KMS-11 (cell line): ENCODE measurements around the gene ST6GALNAC5.

Source experiments
- H2AFZ ChIP-seq: fragments of 200-600 bp; sonication (generic); 2 replicates; pipeline ENCODE4 v1.6.1; 2016; ENCODE audit warnings: antibody characterized with exemption, mixed run types, low read depth
- H3K27ac ChIP-seq: fragments of 200-600 bp; sonication (generic); 2 replicates; pipeline ENCODE4 v1.6.1; 2016; ENCODE audit warnings: mild to moderate bottlenecking, mixed run types
- H3K27me3 ChIP-seq: fragments of 200-600 bp; sonication (generic); 2 replicates; pipeline ENCODE4 v1.6.1; 2017; ENCODE audit warnings: mild to moderate bottlenecking, low read depth, mixed run types, moderate library complexity; ENCODE audit not compliant: insufficient read depth
- H3K36me3 ChIP-seq: fragments of 200-600 bp; sonication (generic); 2 replicates; pipeline ENCODE4 v1.6.1; 2017; ENCODE audit warnings: mild to moderate bottlenecking, mixed run types; ENCODE audit not compliant: insufficient read depth
- H3K4me1 ChIP-seq: fragments of 200-600 bp; sonication (generic); 2 replicates; pipeline ENCODE4 v1.6.1; 2016; ENCODE audit warnings: mild to moderate bottlenecking, low read depth, mixed run types; ENCODE audit not compliant: poor library complexity, severe bottlenecking
- H3K4me2 ChIP-seq: fragments of 200-600 bp; sonication (generic); 2 replicates; pipeline ENCODE4 v1.7.0; 2016; ENCODE audit warnings: mild to moderate bottlenecking, mixed run types
- H3K4me3 ChIP-seq: fragments of 200-600 bp; sonication (generic); IDR thresholded peaks from 2 replicates; pipeline ENCODE4 v1.6.1; 2017; ENCODE audit warnings: low read depth, low read length, mixed read lengths; ENCODE audit not compliant: insufficient read depth
- H3K79me2 ChIP-seq: fragments of 200-600 bp; sonication (generic); 2 replicates; pipeline ENCODE4 v1.6.1; 2016; ENCODE audit warnings: low read depth, mixed run types; ENCODE audit not compliant: insufficient read depth
- H3K9ac ChIP-seq: fragments of 200-600 bp; sonication (generic); 2 replicates; pipeline ENCODE4 v1.6.1; 2016; ENCODE audit warnings: mild to moderate bottlenecking, mixed run types
- H4K20me1 ChIP-seq: fragments of 200-600 bp; sonication (generic); 2 replicates; pipeline ENCODE4 v1.6.1; 2016; ENCODE audit warnings: mild to moderate bottlenecking, mixed run types; ENCODE audit not compliant: insufficient read depth
- CTCF ChIP-seq: fragments of 200-600 bp; sonication (generic); conservative IDR thresholded peaks from 2 replicates; pipeline ENCODE4 v1.6.1; 2017; ENCODE audit warnings: low read depth, mild to moderate bottlenecking, antibody characterized with exemption, low read length, moderate library complexity, mixed read lengths

The ST6GALNAC5 gene

GRCh38 chr1:77103486-77103885, 236.2 kb downstream of the ST6GALNAC5 start:
- Histone ChIP-seq H3K27ac (no peak overlapping the region), H3K9ac (no peak overlapping the region), H3K36me3 (no peaks in the 10 kb centered on the region), H2AFZ (no peak overlapping the region), H4K20me1 (no peaks in the 10 kb centered on the region), H3K79me2 (no peaks in the 10 kb centered on the region), H3K27me3 (no peaks in the 10 kb centered on the region), H3K4me2 (no peak overlapping the region), H3K4me3 (no peak overlapping the region), H3K4me1 (no peaks in the 10 kb centered on the region)
- TF ChIP-seq CTCF: no peak

DNA sequence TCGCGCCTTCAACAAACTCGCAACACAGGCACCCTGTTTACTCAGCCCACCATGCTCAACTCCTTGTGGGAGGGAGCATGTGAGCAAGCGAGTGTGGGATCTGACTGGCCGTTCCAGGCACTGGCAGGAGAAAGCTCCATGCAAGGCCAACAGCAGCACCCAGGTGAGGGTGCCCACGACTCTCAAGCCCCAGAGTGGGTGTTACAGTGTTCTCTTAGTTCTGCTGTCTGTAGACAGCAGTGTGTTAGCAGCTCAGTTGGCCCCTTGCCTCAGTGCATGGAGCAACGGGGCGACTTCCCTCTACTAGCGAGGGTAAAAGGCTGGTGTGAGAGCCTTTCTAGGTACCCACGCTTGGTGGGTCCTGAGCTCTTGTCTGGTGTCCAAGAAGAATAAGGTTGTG, 237.4 kb downstream of the ST6GALNAC5 start:
- no peak overlapping the region for H3K4me3 ChIP-seq
- H3K36me3 ChIP-seq: no peaks in the 10 kb centered on the region
- H3K4me2 ChIP-seq: no peak overlapping the region
- no peaks in the 10 kb centered on the region for H3K4me1 ChIP-seq
- H3K79me2 ChIP-seq: no peaks in the 10 kb centered on the region
- H4K20me1 ChIP-seq: no peaks in the 10 kb centered on the region
- no peak overlapping the region for H3K9ac ChIP-seq
- no peaks in the 10 kb centered on the region for H3K27me3 ChIP-seq
- H3K27ac ChIP-seq: no peak overlapping the region
- H2AFZ ChIP-seq: no peak overlapping the region
- TF ChIP-seq CTCF: no peak
